COLO829 (cell line): ENCODE results near the gene VAV3.

Experiments
- DNase-seq: peaks from one replicate; pipeline ENCODE4 v3.0.0; 2012; ENCODE audit warnings: low spot score

Gene VAV3

GRCh38 chr1:107575226-107575625 lies 389.8 kb downstream of the VAV3 start:
- no peak for DNase-seq

GRCh38 chr1:107574044-107574443 lies 390.9 kb downstream of the VAV3 start:
- no peak for DNase-seq

- no peak for DNase-seq
Measured at GRCh38 chr1:107572674-107573211, 392.2 kb downstream of the VAV3 start.

- no peak for DNase-seq
Measured at GRCh38 chr1:107570768-107571167, 394.2 kb downstream of the VAV3 start.

- no peak for DNase-seq
Measured at GRCh38 chr1:107563441-107563840, 401.5 kb downstream of the VAV3 start.

- no peak for DNase-seq
Measured at GRCh38 chr1:107559881-107560280, 405.1 kb downstream of the VAV3 start.

GRCh38 chr1:107557095-107557494 lies 407.9 kb downstream of the VAV3 start:
- no peak for DNase-seq

GRCh38 chr1:107555578-107555977 lies 409.4 kb downstream of the VAV3 start:
- no peak for DNase-seq

GRCh38 chr1:107552781-107553180 lies 412.2 kb downstream of the VAV3 start:
- DNase-seq = no peak

GRCh38 chr1:107551456-107551855 lies 413.5 kb downstream of the VAV3 start:
- no peak for DNase-seq

GRCh38 chr1:107550358-107550757 lies 414.6 kb downstream of the VAV3 start:
- no peak for DNase-seq

- no peak for DNase-seq
Measured at GRCh38 chr1:107549152-107549810, 415.7 kb downstream of the VAV3 start.

GRCh38 chr1:107548276-107548675 lies 416.7 kb downstream of the VAV3 start:
- DNase-seq = no peak

GRCh38 chr1:107547363-107548155 lies 417.4 kb downstream of the VAV3 start:
- no peak for DNase-seq

- DNase-seq = no peak
Measured at GRCh38 chr1:107546576-107546975, 418.4 kb downstream of the VAV3 start.

GRCh38 chr1:107545879-107546278 lies 419.1 kb downstream of the VAV3 start:
- no peak for DNase-seq

GRCh38 chr1:107545056-107545577 lies 419.9 kb downstream of the VAV3 start:
- no peak for DNase-seq

GRCh38 chr1:107544285-107544684 lies 420.7 kb downstream of the VAV3 start:
- DNase-seq = no peak

GRCh38 chr1:107541412-107541811 lies 423.6 kb downstream of the VAV3 start:
- DNase-seq = no peak

- DNase-seq = no peak
Measured at GRCh38 chr1:107538502-107538901, 426.5 kb downstream of the VAV3 start.

- DNase-seq = no peak
Measured at GRCh38 chr1:107536266-107536665, 428.7 kb downstream of the VAV3 start.

GRCh38 chr1:107535091-107535490 lies 429.9 kb downstream of the VAV3 start:
- DNase-seq = no peak

- DNase-seq = no peak
Measured at GRCh38 chr1:107534632-107535031, 430.3 kb downstream of the VAV3 start.
